Measurements from ENCODE around the gene UBA6. TPM values are rescaled to one million over a fixed set of nuclear protein-coding genes. Genes with fewer than 3 reads are reported as not detected.

Gene UBA6
- total and polyA plus RNA-seq, 8 donors: 2.0 to 253 (median 11.7) TPM

- no peaks in the 10 kb centered on the region for H3K4me1 ChIP-seq
- peak in 1 of 2 donors; percentile 29 for DNase-seq
- H3K9me3 ChIP-seq: no peaks in the 10 kb centered on the region
- no peaks in the 10 kb centered on the region for H3K27me3 ChIP-seq
- TF ChIP-seq EP300 (IDR thresholded peaks at IDR 0.05): no peak
- TF ChIP-seq POLR2AphosphoS5 (IDR thresholded peaks at IDR 0.05): no peak
- no peak for TF ChIP-seq POLR2A (IDR thresholded peaks at IDR 0.05)
- TF ChIP-seq CTCF (IDR thresholded peaks at IDR 0.05): no peak
- intact Hi-C loops (cut with DNase I; ENCODE audit: low total_unique reads): no loop called here
- H3K36me3 ChIP-seq: no peaks in the 10 kb centered on the region
- H3K4me3 ChIP-seq: no peak overlapping the region
- H3K27ac ChIP-seq: no peak overlapping the region
- WGBS, 5 donors: 61 to 79% (median 76%) methylated on average over 8 of the region's 8 CpGs
These were observed 119.6 kb downstream of the UBA6 start for GRCh38 chr4:67581208-67581857.

GRCh38 chr4:67580577-67580976 is 120.4 kb downstream of the UBA6 start:
- no peaks in the 10 kb centered on the region for H3K36me3 ChIP-seq
- no peaks in the 10 kb centered on the region for H3K27me3 ChIP-seq
- no peak overlapping the region for H3K27ac ChIP-seq
- H3K9me3 ChIP-seq: no peaks in the 10 kb centered on the region
- TF ChIP-seq CTCF (IDR thresholded peaks at IDR 0.05) (no peak), POLR2AphosphoS5 (IDR thresholded peaks at IDR 0.05) (no peak), EP300 (IDR thresholded peaks at IDR 0.05) (no peak), POLR2A (IDR thresholded peaks at IDR 0.05) (no peak)
- no peak for DNase-seq
- no peak overlapping the region for H3K4me3 ChIP-seq
- no peaks in the 10 kb centered on the region for H3K4me1 ChIP-seq
- intact Hi-C loops (cut with DNase I; ENCODE audit: low total_unique reads): no loop called here
- WGBS, 5 donors: 67 to 96% (median 90%) methylated on average over 3 of the region's 3 CpGs

GRCh38 chr4:67576538-67576937 is 124.4 kb downstream of the UBA6 start:
- TF ChIP-seq POLR2A (IDR thresholded peaks at IDR 0.05): no peak
- TF ChIP-seq CTCF (IDR thresholded peaks at IDR 0.05): no peak
- no peak for TF ChIP-seq EP300 (IDR thresholded peaks at IDR 0.05)
- no peak for TF ChIP-seq POLR2AphosphoS5 (IDR thresholded peaks at IDR 0.05)
- H3K9me3 ChIP-seq: no peaks in the 10 kb centered on the region
- no peak overlapping the region for H3K4me3 ChIP-seq
- WGBS, 5 donors: 84 to 97% (median 92%) methylated on average over 1 of the region's 1 CpG
- H3K4me1 ChIP-seq: no peaks in the 10 kb centered on the region
- H3K27me3 ChIP-seq: no peaks in the 10 kb centered on the region
- intact Hi-C loops (cut with DNase I; ENCODE audit: low total_unique reads): no loop called here
- no peaks in the 10 kb centered on the region for H3K36me3 ChIP-seq
- no peak overlapping the region for H3K27ac ChIP-seq
- DNase-seq: no peak

GRCh38 chr4:67576059-67576466 is 124.9 kb downstream of the UBA6 start:
- intact Hi-C loops (cut with DNase I; ENCODE audit: low total_unique reads): no loop called here
- no peaks in the 10 kb centered on the region for H3K27me3 ChIP-seq
- WGBS, 5 donors: 74 to 85% (median 82%) methylated on average over 4 of the region's 4 CpGs
- H3K4me1 ChIP-seq: no peaks in the 10 kb centered on the region
- H3K36me3 ChIP-seq: no peaks in the 10 kb centered on the region
- H3K4me3 ChIP-seq: no peak overlapping the region
- H3K27ac ChIP-seq: no peak overlapping the region
- no peak for TF ChIP-seq EP300 (IDR thresholded peaks at IDR 0.05)
- TF ChIP-seq POLR2A (IDR thresholded peaks at IDR 0.05): no peak
- TF ChIP-seq CTCF (IDR thresholded peaks at IDR 0.05): no peak
- no peak for TF ChIP-seq POLR2AphosphoS5 (IDR thresholded peaks at IDR 0.05)
- no peaks in the 10 kb centered on the region for H3K9me3 ChIP-seq
- DNase-seq: no peak
